COLO668 (cell line): ENCODE results near the gene RAB11FIP5.
"Not testable (repeated sequence)": the region's sequence is repeated elsewhere in the genome, so short reads cannot be mapped to it uniquely, and the experiment has no call there.

Experiments used
- DNase-seq: peaks from one replicate; lab custom pipeline; 2025; ENCODE audit not compliant: unreplicated experiment; lab: John Stamatoyannopoulos, UW

The RAB11FIP5 gene

GRCh38 chr2:73069855-73070642, 42.7 kb downstream of the RAB11FIP5 start:
- peak; percentile 14 for DNase-seq

GRCh38 chr2:73069041-73069854, 43.5 kb downstream of the RAB11FIP5 start:
- peak; percentile 20 for DNase-seq

- DNase-seq, result no peak
Measured at GRCh38 chr2:73068147-73068546, 44.6 kb downstream of the RAB11FIP5 start.

GRCh38 chr2:73067043-73067442, 45.7 kb downstream of the RAB11FIP5 start:
- no peak for DNase-seq

DNA sequence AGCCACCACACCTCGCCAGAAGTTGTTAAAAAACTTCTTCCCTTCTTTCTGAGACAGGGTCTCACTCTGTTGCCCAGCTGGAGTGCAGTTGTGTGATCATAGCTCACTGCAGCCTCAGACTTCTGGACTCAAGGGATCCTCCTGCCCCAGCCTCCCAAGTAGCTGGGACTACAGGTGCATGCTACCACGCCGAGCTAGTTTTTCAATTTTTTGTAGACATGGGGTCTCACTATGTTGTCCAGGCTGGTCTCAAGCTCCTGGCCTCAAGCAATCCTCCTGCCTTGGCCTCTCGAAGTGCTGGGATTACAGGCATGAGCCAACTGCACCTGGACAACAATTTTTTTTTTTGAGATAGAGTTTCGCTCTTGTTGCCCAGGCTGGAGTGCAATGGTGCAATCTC, 47.7 kb downstream of the RAB11FIP5 start:
- DNase-seq, result not testable (repeated sequence)

GRCh38 chr2:73063909-73064875, 48.6 kb downstream of the RAB11FIP5 start:
- peak; percentile 14 for DNase-seq

GRCh38 chr2:73063472-73063871, 49.3 kb downstream of the RAB11FIP5 start:
- DNase-seq, result no peak

- no peak for DNase-seq
Measured at GRCh38 chr2:73059106-73059505, 53.6 kb downstream of the RAB11FIP5 start.

DNA sequence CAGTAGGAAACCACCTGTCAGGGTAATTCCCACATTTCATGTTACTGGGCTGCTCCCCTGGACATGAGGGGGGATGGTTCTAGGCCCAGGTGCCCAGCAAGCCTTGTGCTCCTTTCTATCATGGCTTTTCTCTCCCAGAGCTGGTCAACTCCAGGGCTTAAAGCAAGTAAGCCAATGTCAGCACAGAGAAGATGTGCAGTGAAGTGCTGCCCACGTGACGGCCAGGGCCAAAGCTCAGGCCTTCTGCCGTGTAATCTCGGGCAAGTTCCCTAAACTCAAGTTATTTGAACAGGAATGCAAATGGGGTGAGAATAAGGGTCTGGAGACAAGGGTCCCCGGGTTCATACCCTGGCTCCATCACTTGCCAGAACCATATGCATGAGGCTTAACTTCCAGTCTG, 57.8 kb downstream of the RAB11FIP5 start:
- DNase-seq, result no peak

- DNase-seq, result no peak
Measured at GRCh38 chr2:73053316-73054114, 59.2 kb downstream of the RAB11FIP5 start.

DNA sequence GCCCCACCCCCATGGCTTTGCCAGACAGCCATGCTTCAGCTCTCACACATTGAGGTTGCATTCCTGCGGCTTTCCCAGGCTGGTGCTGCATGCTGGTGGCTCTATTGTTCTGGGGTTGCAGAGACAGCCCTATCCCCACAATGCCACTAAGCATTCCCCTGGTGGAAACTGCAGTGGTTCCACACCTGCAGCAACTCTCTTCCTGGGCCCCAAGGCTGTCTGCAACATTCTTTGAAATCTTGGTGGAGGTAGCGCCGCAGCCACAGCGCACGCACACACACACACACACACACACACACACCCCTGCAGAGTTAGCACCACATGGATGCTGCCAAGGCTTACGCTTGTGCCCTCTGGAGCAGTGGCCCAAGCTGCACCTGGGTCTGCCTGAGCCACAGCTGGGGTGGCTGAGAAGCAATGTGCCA, 62.6 kb downstream of the RAB11FIP5 start:
- DNase-seq, result no peak

- no peak for DNase-seq
Measured at GRCh38 chr2:73043929-73044832, 68.6 kb downstream of the RAB11FIP5 start.

- DNase-seq, result no peak
Measured at GRCh38 chr2:73043276-73043675, 69.5 kb downstream of the RAB11FIP5 start.

DNA sequence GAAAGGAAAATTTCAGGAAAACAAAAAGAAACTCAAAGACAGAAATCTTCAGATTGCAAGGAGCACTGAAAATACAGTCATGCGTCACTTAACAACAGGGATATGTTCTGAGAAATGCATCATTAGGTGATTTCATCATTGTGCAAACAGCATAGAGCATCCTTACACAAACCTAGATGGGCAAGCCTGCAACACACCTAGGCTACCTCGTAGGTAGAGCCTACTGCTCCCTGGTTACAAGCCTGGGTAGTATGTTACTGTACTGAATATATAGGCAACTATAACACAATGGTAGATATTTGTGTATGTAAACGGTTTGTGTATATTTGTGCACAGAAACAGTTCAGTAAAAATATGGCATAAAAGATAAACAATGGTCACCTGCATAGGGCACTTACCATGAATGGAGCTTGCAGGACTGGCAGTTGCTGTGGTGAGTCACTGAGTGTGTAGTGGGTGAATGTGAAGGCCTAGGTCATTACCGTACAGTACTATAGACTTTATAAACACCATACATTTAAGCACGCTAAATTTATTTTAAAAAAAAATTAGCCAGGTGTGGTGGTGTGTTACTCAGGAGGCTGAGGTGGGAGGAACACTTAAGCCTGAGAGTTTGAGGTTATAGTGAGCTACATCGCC, 74.7 kb downstream of the RAB11FIP5 start:
- peak; percentile 72 for DNase-seq

DNA sequence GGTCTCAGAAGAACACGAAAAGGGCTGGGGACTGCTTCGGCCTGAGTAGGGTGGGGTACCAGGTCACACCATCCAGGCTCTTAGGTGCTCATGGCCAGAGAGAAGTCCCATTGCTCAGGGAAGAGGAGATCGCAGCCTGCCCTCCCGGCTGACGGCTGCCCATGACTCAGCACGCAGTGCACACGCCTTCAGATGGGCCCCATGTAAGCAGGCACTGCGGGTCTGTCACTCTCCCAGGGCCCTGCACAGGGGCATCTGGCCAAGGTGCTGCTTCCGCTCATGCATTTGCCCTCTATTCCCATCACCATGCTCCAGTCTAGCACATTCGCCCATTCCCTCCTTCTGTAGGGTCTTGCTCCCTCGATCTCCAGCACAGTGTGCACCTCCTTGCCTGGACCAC, 76.0 kb downstream of the RAB11FIP5 start:
- DNase-seq, result no peak

- DNase-seq, result peak; percentile 7
Measured at GRCh38 chr2:73035899-73036711, 76.6 kb downstream of the RAB11FIP5 start.

DNA sequence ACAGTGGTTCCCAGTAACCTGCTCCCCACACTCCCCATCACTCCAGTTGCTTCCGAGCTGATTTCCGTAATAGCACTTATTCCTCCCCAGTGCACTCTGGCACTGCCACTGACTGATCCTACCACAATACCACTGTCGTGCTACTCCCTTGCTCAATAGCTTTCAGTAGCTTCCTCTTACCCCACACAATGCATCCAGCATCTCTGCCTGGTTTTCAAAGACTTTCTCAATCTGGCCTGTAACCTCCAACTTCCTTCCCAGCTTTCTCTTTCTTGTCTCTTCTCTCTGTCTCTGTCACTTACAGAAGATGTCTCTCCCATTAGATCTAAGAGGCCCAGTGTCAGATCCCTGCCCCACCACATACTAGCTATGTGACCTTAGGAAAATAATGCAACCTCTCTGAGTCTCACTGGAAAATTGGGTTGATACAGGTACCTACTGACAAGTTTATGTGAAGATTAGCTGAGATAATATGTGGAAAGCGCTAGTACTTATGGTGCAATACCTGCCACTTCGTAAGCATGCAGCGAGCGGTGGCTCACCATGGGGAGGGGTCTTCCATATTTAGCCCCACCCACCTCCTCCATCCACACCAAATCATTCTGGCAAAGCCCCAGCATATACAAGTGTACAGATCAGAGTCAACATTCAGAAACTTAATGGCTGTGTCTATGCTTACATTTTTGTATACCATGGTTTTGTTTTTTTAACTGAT, 77.9 kb downstream of the RAB11FIP5 start:
- no peak for DNase-seq
